ENCODE data around the gene SSR4.

The SSR4 gene

DNA sequence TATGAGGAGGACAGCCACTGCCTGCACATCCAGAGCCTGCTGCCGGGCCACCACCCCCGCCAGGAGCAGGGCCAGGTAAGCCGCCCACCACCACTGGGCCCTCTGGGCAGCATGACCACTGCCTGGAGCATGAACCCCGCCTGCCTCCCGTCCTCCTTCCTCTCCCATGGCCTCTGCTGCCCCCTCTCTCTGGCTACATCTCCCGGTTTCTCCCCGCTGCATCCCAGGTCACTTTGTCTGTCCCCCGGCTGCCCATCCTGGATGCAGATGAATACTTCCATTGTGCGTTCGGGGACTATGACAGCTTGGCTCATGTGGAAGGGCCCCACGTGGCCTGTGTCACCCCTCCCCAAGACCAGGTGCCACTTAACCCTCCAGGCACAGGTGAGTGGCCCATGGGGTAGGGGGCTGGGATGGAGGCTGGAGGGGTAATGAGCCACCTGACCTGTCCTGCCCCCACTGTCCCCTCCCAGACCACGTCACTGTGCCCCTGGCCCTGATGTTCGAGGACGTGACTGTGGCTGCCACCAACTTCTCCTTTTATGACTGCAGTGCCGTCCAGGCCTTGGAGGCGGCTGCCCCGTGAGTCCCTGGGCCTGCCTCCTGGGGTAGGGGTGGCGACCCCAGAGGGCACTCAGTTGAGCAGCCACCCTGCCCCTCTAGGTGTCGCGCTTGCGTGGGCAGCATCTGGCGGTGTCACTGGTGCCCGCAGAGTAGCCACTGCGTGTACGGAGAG is 24.4 kb upstream of the SSR4 start:
- no peak for DNase-seq

DNA sequence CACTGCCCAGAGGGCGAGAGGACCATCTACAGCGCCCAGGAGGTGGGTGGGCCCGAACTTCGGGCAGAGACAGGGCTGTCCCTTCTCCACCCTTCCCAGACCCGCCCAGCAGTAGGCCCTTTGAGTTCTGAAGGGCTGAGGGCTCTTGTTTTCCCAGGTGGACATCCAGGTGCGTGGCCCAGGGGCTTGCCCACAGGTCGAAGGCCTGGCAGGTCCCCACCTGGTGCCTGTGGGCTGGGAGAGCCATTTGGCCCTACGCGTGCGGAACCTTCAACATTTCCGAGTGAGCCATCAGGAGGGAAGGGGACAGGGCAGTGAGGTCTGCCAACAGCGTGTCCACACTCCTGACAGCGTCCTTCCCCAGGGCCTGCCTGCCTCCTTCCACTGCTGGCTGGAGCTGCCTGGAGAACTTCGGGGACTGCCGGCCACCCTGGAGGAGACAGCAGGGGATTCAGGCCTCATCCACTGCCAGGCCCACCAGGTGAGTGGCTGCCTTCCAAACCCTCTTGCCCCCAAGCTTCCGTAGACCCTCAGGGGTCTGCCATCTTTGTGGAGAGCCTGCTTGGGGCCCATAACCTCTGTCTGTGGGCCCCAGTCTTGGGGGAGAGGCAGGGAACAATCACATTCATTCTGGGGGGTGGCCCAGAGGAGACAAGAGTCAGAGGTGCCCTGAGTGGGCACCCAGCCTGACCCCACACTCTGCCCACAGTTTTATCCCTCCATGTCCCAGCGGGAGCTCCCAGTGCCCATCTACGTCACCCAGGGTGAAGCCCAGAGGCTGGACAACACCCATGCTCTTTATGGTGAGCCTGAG is 23.7 kb upstream of the SSR4 start:
- no peak for DNase-seq

DNA sequence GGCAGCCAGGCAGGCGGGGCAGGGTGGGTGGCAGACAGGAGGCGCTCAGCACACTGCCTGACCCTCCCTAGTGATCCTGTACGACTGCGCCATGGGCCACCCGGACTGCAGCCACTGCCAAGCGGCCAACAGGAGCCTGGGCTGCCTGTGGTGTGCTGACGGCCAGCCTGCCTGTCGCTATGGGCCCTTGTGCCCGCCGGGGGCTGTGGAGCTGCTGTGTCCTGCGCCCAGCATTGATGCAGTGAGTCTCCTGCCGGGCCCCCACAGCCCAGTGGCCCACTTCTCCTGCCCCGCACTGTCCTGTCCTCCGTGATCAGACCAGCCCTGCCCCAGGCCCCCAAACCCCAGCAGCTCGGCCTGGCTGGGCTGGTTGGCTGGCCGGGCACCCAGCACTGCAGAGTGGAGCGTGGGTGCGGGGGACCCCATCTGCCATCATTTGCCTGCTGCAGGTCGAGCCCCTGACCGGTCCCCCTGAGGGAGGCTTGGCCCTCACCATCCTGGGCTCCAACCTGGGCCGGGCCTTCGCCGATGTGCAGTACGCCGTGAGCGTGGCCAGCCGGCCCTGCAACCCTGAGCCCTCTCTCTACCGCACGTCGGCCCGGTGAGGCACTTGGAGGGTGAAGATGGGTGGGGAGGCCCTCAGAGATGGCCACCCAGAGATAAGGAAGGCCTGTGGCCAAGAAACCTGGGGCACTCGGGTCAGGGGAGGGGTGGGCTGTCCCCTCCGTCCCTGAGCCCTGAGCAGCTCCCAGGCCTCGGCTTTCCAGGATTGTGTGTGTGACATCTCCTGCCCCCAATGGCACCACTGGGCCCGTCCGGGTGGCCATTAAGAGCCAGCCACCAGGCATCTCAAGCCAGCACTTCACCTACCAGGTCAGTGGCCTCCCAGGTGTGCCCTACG is 22.8 kb upstream of the SSR4 start:
- DNase-seq = no peak

DNA sequence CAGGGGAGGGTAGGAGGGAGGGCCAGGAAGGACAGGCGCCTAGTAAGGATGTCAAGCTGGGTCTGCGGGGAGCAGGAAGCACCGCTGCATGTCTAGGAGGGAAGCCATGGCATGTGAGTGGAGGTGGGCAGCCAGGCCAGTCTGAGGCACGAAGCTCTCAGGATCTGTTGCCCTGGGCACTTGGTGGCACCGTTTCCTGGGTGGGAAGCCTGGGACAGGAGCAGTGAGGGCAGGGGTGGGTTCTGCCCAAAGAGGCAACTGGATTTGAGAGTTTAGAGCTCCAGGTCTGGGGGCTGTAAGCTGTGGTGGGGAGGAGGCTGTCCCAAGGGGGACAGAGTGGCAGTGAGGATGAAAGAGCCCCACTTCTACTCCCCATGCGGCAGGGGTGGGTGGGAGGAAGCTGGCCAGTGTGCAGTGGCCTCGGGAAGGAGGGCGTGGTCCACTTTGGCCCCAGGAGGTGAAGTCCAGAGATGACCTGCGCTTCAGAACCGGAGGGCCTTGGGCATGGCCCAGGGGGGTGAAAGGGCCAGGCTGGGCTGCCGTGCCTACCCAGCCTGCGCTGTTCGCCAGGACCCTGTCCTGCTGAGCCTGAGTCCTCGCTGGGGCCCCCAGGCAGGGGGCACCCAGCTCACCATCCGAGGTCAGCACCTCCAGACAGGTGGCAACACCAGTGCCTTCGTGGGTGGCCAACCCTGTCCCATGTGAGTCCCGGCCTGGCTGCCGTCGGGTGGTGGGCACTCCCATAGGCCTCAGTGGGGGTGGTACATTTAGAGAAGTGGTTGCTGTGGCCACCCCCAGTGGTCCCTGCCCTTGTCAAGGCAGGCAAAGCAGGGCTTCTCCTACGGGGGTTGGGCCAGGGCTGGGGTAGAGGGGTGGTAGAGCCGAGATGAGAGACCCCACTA is 21.9 kb upstream of the SSR4 start:
- DNase-seq = no peak

DNA sequence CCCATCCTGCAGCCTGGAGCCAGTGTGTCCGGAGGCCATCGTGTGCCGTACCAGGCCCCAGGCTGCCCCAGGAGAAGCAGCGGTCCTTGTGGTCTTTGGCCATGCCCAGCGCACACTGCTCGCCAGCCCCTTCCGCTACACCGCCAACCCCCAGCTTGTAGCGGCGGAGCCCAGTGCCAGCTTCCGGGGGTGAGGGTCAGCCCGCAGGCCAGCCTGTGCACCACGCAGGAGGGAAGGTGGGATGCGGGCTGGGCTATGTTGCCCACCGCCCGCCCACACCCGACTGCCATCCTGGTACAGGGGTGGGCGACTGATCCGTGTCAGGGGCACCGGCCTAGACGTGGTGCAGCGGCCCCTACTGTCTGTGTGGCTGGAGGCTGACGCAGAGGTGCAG is 21.3 kb upstream of the SSR4 start:
- DNase-seq = no peak

DNA sequence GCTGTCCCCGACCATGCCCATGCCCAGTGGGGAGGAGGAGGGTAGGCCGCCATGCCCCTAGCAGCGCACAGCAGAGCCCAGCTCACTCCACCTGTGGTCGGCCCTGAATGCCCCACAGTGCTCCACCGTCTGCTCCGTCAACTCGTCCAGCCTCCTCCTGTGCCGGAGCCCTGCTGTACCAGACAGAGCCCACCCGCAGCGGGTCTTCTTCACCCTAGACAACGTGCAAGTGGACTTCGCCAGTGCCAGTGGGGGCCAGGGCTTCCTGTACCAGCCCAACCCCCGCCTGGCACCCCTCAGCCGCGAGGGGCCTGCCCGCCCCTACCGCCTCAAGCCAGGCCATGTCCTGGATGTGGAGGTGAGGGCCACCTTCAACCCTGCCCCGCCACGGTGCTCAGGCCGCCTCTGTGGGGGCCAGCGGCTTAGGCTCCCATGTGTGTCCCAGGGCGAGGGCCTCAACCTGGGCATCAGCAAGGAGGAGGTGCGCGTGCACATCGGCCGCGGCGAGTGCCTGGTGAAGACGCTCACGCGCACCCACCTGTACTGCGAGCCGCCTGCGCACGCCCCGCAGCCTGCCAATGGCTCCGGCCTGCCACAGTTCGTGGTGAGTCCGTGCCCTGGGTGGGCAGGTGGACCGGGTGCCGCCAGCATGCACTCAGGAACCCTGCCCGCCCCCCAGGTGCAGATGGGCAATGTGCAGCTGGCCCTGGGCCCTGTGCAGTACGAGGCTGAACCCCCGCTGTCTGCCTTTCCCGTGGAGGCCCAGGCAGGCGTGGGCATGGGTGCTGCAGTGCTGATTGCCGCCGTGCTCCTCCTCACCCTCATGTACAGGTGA is 20.5 kb upstream of the SSR4 start:
- DNase-seq = no peak

DNA sequence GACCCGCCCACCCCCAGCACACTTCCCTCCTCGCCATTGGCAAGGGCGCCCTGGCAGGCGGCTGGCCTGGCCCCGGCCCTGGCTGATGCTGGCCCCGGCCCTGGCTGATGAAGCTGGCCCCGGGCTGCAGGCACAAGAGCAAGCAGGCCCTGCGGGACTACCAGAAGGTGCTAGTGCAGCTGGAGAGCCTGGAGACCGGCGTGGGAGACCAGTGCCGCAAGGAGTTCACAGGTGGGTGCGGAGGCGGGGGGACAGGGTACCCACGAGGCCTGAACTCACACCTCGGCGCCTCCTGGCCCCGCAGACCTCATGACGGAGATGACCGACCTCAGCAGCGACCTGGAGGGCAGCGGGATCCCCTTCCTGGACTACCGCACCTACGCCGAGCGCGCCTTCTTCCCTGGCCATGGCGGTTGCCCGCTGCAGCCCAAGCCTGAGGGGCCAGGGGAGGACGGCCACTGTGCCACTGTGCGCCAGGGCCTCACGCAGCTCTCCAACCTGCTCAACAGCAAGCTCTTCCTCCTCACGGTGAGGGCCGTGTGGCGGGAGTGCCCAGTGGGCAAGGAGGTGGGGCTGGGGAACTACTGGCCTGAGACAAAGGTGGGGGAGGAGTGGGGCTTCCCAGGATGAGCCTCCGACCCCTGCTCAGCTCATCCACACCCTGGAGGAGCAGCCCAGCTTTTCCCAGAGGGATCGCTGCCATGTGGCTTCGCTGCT is 19.7 kb upstream of the SSR4 start:
- no peak for DNase-seq

DNA sequence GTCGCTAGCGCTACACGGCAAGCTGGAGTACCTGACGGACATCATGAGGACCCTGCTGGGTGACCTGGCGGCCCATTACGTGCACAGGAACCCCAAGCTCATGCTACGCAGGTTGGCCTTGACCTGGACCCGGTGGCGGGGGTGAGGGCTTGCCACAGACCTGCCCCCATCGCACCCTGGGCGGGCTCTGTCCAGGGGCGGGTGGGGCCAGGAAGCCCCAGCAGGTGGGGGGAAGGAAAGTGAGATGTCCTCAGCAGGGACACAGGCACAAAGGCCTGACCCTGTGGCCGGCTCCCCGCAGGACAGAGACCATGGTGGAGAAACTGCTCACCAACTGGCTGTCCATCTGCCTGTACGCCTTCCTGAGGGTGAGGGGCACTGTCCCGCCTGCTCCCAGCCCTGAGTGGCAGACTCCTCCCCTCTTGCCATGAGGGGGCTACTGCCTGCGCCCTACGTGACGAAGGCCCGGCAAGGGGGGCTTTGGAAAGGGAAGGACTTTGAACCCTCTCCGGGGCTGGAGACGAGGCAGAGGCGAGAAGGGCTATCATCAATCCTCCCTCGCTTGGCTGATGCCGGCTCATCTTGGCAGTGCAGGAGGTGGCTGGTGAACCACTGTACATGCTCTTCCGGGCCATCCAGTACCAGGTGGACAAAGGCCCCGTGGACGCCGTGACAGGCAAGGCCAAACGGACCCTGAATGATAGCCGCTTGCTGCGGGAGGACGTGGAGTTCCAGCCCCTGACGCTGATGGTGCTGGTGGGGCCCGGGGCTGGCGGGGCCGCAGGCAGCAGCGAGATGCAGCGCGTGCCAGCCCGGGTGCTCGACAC is 19.0 kb upstream of the SSR4 start:
- no peak for DNase-seq

DNA sequence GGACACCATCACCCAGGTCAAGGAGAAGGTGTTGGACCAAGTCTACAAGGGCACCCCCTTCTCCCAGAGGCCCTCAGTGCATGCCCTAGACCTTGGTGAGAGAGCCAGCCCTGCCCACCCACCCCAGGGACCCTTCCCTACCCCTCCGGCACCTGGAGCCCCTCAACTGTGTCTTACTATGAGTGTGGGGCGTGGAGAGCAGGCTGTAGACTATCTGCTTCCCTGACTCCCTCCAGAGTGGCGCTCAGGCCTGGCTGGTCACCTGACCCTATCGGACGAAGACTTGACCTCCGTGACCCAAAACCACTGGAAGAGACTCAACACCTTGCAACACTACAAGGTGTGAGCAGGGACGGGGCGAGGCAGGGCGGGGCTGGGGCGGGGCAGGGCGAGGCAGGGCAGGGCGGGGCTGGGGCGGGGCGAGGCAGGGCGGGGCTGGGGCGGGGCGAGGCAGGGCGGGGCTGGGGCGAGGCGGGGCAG is 18.3 kb upstream of the SSR4 start:
- DNase-seq = no peak

DNA sequence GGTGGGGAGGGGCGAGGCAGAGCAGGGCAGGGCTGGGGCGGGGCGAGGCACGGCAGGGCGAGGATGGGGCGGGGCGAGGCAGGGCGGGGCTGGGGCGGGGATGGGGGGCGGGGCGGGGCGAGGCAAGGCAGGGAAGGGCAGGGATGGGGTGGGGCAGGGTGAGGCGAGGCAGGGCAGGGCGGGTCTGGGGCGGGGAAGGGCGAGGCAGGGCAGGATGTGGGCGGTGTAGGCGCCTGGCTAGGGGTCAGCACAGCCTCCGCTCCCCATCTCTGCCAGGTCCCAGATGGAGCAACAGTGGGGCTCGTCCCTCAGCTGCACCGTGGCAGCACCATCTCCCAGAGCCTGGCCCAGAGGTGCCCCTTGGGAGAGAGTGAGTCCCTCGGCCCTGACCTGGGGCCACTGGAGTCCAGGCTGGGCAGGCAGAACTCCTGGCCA is 17.8 kb upstream of the SSR4 start:
- DNase-seq = no peak

DNA sequence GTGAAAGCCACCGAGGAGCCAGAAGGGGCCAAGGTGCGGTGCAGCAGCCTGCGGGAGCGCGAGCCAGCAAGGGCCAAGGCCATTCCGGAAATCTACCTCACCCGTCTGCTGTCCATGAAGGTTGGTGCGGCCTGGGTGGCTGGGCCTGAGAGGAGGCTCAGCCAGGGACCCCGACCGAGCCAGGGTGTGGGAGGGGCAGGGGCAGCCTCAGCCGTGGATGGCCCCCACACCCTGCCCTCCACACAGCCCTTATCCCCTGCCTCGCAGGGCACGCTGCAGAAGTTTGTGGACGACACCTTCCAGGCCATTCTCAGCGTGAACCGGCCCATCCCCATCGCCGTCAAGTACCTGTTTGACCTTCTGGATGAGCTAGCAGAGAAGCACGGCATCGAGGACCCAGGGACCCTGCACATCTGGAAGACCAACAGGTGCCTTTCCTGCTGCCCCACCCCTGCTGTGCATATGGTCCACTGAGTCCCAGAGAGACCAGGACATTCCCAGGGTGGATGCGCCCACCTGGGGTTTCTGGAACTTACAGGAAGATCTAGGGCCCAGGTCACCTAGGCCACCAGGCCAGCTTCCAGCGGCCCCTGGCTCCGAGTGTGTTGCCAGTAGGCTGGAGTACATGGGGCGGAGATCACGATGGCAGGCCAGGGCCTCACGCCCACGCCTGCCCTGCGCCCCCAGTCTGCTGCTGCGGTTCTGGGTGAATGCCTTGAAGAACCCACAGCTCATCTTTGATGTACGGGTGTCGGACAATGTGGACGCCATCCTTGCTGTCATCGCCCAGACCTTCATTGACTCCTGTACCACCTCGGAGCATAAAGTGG is 17.0 kb upstream of the SSR4 start:
- no peak for DNase-seq

DNA sequence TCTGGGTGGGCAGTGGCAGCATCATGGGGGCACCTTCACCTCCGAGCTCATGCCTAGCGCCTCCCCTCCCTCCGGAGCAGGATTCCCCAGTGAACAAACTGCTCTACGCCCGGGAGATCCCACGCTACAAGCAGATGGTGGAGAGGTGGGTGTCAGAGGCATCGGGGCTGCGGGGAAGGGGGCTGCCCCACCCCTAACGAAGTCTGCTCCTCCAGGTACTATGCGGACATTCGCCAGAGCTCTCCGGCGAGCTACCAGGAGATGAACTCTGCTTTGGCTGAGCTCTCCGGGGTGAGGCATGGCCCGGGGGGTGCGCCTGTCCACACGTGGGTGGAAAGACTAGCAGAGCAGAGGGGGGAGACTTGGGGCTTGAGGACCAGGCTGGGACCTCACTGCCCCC is 16.3 kb upstream of the SSR4 start:
- no peak for DNase-seq

DNA sequence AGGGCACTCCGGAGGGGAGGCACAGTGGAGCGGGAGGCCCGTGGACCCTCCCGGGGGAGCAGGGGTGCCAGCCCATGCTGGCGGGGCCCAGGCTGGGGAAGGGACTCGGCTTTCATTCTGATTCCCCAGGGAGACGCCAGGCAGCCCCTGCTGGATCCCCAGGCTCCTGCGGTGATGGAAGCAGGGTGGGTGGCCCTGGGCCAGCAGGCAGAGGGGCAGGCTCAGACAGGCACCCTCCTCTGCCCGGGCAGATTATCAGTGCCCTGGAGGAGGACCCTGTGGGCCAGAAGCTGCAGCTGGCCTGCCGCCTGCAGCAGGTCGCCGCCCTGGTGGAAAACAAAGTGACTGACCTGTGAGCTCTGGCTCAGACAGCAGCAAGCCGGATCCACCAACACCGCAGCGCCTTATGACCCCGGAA is 15.8 kb upstream of the SSR4 start:
- DNase-seq = no peak

DNA sequence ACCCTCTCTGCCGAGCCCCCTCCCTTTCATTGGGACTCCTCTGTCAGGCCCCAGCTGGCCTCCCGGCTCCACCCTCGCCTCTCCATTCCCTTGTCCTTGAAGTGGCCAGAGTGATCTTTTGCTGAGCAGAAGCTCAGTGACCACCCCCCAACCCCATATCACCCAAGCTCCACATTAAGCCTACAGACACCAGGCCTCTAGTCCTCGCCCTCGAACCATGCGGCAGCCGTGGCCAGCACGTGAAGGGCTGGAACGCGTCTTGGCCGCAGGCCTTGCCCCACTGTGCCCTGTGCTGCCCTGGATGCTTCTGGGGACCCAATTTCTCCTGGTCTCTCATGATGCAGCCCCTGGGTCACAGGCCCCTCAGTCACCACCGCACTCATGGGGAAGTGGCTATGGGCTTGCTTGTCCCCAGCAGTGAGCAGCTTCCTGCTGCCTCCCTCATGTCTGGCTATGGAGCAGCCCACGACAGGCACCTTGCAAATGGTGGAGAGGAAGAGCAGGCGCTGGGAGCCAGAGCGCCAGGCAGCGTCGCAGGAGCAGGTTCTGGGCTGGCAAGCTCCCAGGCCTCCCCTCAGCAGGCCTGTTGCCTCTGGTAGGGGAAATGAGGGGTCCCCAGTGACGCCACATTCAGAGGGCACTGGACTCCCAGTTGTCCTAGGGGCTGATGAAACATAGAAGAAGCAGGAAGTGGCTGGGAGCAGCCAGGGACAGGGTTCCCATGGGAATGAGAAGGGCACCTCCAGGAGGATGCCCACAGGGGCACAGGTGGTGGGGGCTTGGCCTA is 14.4 kb upstream of the SSR4 start:
- peak; percentile 6 for DNase-seq

DNA sequence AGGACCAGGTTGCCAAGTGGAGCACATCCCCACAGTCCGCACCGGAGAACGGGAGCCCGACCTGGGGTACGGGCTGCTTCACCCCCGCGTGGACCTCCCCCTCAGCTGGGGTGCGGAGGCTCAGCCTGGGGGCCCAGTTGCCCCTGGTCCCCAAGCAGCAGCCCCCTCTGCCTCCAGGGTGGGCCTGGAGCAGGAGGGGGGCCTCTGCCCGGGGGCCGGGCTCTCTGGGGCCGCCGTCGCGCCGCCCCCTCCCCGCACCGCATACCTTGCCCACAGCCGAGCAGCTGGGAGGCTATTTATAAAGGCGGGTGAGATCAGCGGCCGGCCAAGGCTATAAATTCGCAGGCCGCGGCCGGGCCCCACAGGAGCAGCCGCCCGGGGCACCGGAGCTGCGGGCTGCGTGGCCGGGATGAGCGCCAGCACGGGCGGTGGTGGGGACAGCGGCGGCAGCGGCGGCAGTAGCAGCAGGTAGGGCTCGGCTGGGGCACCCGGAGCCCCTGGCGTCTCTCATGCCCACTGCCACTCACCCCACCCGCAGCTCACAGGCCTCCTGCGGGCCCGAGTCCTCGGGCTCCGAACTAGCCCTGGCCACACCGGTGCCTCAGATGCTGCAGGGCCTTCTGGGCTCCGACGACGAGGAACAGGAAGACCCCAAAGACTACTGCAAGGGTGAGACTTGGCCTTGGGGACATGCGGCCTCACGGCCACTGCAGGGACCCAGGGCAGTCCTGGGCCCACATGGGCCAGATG is 13.6 kb upstream of the SSR4 start, which contains the start of gene SRPK3:
Gene SRPK3, plus strand, starts transcription at position 364 of the 750 bp plus-strand sequence. Its CDS starts 46 bp downstream, at position 410.
- peak; percentile 37 for DNase-seq

DNA sequence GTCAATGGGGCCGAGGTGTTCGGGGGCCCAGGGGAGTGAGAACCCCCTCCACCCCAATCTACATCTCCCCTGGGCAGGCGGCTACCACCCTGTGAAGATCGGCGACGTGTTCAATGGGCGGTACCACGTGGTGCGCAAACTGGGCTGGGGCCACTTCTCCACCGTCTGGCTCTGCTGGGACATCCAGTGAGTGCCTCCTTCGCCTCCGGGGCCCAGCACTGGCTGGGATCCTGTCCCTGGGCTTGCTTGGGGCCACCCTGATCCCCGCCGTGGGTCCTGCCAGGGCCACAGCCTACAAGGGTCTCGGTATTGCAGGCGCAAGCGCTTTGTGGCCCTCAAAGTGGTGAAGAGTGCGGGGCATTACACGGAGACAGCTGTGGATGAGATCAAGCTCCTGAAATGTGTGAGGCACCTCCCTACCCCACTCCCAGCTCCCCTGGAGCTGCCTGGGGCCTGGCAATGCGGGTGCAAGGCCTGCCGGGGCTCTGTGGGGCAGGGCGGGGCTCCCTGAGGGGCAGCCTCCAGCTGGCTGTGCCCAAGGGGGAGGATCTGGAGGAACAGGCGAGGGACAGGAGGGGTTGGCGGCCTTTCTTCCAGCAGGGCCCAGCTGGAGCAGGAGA is 12.9 kb upstream of the SSR4 start:
- DNase-seq = peak; percentile 7

Data from EL (cell line).